Activated CD8-positive, alpha-beta memory T cell treated with anti-CD3 and anti-CD28 coated beads for 1 hour (primary cell): ENCODE results near the gene CROCC2.

Experiments
- DNase-seq, 2 donors: peaks; one replicate each; pipeline ENCODE4 v3.0.0-alpha.2; 2020; ENCODE audit warnings: low read depth in 1 of 2; ENCODE audit errors: extremely low read depth in 1 of 2

CROCC2 gene

DNA sequence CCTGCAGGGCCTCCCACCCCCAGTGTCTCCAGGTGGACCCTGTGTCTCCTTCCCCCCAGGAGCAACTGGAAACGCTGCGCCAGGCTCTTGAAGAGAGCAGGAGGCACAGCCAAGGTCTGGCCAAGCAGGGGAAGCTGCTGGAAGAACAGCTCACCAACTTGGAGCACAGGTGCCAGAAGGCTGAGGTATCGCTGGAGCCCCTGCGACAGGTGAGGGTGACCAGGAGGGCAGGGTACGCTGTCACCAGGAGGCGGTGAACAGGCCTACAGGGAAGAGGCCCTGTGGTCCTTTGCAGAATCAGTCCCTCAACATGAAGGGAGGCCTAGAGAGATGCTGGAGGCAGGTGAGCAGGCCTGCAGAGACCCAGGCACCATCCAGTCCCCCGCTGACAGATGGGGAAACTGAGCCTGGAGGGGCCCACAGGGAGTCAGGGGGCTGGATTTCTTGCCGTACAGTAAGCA is 76.7 kb downstream of the CROCC2 start:
- no peak for DNase-seq

- peak in 1 of 2 donors; percentile 37 for DNase-seq
Measured at GRCh38 chr2:240983361-240983995, 77.3 kb downstream of the CROCC2 start.

- DNase-seq: no peak
Measured at GRCh38 chr2:240983996-240984498, 77.9 kb downstream of the CROCC2 start.

DNA sequence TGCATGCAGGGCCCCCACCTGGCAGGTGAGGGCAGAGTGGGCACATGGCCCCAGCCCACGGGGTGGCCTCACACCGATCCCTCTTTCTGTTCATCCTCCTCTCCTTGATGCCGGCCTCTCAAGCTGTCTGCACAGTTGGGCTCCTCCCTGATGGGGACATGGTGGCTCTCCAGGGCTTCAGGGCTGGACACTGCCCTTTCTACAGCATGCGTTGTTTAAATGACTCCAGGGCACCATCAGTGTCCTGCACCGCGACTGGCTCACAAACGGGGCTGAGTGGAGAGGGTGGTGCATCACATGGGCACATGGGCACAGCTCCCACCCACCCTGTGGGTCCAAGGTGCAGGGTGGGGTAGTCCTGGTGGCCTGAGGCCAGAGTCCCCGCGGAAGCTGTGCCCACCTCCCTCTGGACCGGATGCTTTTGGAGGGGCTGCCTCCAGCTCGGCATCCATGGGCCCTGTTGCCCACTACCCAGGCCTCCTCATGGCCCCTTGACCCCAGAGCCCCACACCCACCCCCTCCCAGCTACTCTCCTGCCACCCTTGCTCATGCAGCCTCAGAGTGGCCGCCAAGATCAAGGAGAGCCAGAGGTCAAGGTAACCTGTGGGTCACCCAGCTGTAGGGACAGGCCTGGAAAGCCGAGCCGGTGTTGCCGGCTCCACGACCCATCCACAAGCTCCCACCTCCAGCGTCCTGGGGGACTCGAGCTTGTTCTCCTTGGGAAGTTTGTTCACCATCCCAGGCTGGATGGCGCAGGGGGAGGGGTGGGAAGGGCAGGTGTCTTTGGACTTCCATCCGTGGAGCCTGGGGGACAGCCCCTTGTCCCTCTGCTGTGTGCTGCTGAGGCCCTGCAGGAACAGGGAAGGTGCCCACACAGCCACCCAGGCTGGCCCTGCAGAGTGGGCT is 80.0 kb downstream of the CROCC2 start:
- DNase-seq: no peak

GRCh38 chr2:240986787-240987411 is 80.8 kb downstream of the CROCC2 start:
- no peak for DNase-seq

DNA sequence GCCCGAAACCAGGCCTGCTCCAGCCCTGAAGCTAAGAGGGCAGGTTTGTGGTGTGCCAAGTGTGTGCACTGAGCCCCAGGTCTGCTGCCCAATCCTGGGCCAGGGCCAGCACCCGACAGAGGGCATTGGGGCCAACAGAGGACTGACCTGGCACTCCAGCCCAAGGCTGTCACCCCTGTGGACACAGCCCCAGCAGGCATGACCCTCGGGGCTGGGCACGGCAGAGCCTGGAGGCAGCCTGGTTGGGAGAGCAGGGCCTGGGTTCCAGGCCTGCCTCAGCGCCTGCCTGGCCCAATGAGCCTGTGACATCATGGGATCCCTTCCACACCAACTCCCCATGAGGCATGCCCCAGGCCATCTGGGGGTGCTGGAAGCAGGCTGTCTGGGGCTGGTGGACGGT is 81.5 kb downstream of the CROCC2 start:
- DNase-seq: no peak

- no peak for DNase-seq
Measured at GRCh38 chr2:240988146-240988545, 82.0 kb downstream of the CROCC2 start.

GRCh38 chr2:240988571-240989271 is 82.6 kb downstream of the CROCC2 start:
- DNase-seq: no peak

DNA sequence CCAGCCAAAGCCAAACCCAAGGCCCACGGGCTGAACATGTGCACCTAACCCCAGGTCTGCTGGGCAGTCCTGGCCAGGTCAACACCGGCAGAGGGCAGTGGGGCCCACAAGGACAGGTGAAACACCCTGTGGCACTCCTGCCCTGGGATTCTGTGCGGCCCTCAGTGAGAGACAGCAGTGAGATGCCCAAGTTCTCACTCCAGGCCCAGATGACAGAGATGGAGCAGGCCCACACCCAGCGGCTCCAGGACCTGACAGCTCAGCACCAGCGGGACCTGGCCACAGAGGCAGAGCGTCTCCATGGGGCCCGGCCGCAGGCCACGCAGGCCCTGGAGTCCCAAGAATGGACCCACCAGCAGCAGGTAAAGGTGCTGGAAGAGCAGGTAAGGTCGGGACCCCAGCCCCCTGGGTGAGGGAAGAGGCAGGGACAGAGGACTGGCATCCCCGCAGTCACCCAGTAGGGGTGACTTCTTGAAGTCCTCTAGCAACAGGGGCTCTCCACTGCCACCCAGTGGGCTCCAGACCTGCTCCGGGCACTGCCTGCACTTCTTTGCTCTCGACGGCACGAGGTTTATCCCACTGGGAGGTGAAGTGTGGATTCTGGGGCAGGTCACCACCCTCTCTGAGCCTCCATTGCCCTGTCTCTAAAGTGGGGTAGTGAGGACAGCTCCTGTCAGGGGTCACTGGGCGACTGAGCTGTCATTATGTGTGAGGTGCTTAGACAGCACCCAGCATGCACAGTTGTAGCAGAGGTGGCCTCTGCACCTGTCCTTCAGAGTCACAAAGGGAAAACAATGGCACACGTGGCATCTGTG is 83.5 kb downstream of the CROCC2 start:
- DNase-seq: no peak

DNA sequence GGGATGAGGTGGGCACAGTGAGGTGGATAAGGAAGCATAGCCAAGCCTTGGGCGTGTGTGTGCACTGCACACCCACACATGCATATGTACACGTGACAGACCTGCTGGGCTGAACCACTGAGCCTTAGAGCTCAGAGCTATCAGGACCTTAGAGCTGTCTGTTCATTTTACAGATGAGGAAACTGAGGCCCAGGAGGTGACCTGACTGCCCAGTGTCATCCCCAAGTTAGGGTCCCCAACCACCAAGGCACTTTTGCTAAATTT is 84.1 kb downstream of the CROCC2 start:
- no peak for DNase-seq

GRCh38 chr2:240990726-240991377 is 84.7 kb downstream of the CROCC2 start:
- DNase-seq: no peak

- no peak for DNase-seq
Measured at GRCh38 chr2:240991378-240992263, 85.5 kb downstream of the CROCC2 start.

DNA sequence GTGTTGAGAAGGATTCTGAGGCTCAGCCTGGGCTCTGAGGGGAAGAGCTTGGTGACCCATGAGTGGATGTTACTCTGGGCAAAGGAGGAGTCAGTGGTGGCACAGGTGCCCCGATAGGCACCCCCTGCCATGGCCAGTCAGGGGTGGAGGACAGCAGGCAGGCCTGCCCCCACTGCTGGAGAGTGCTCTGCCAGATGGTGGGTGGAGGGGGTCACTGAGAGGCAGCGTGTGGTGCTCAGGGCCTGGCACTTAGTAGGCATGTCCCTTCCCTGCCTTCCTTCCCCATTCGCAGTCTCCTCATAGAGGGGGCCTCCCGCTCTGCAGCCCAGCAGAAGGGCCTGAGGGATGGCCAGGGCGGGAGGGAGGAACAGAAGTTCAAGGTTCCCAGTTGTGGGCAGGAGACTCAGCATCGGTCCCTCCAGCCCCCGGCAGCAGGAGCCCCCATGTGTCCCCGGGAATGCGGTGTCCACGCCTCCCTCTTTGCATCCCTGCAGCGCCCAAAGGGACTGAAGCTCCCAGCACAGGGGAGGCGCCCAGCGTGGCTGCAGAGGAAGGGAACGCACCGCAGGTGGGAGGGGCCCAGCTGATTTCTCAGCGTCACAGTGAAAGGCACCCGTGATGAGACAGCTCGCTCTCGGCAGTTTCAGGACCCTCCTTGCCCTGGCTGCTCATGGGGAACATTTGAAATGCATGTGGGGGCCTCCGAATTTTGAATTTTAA is 86.6 kb downstream of the CROCC2 start:
- no peak for DNase-seq

DNA sequence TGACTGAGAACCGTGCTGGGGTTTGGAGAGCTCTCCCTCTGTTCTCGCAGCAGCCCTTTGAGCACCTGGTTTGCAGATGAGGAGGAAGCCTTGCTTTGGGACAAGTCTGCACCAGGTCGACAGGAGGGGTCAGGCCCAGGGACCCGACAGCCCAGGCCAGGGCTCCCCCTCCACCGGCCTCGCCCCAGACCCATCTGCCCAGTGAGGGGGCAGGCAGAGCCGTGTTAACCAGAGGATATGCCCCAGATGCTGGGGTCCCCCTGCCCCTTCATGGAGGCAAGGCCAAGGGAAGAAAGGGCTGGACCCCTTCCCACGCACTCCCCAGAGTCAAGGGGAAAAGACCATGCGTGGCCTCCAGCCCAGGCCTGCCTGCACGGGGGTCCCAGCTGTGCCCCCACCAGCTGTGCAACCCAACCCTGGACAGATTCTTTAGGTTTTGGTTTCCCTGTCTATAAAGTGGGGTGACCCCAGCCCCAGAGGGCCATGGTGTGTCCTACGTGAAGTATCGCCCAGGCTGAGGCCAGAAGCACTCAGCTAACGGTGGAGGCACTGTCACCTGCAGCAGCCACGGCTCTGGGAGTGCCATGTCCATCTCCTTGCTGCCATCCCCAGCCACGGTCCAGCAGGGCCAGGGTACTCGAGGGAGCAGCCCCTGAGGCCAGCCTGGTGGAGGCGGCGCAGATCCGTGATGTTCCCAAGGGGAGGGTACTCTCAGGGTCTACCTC is 87.5 kb downstream of the CROCC2 start:
- DNase-seq: no peak

- no peak for DNase-seq
Measured at GRCh38 chr2:240994171-240994896, 88.2 kb downstream of the CROCC2 start.

- no peak for DNase-seq
Measured at GRCh38 chr2:240995041-240996021, 89.2 kb downstream of the CROCC2 start.
